Measurements from ENCODE around the gene PHOSPHO1. TPM values are rescaled to one million over a fixed set of nuclear protein-coding genes. Genes with fewer than 3 reads are reported as not detected.
"Not testable (repeated sequence)": the region's sequence is repeated elsewhere in the genome, so short reads cannot be mapped to it uniquely, and the experiment has no call there.

Gene PHOSPHO1
- total RNA-seq, 1 donor from 2014 or later: 0.52 TPM

GRCh38 chr17:49183801-49184200 is 46.8 kb downstream of the PHOSPHO1 start:
- peaks cover 16% of the 10 kb centered on the region for H3K27me3 ChIP-seq (ENCODE audit: low read depth)
- DNase-seq: no peak
- H3K4me3 ChIP-seq: no peak overlapping the region
- H3K36me3 ChIP-seq: no peaks in the 10 kb centered on the region
- peaks cover 14% of the 10 kb centered on the region for H3K9me3 ChIP-seq (replicated peaks)
- no peaks in the 10 kb centered on the region for H3K4me1 ChIP-seq
- intact Hi-C loops (cut with micrococcal nuclease): loop anchor here (5.0 kb wide), 1 partner anchor 44 kb away; no protein-coding TSS in a partner anchor
- no peak overlapping the region for H3K27ac ChIP-seq (replicated peaks)
- TF ChIP-seq, protein P1, sequence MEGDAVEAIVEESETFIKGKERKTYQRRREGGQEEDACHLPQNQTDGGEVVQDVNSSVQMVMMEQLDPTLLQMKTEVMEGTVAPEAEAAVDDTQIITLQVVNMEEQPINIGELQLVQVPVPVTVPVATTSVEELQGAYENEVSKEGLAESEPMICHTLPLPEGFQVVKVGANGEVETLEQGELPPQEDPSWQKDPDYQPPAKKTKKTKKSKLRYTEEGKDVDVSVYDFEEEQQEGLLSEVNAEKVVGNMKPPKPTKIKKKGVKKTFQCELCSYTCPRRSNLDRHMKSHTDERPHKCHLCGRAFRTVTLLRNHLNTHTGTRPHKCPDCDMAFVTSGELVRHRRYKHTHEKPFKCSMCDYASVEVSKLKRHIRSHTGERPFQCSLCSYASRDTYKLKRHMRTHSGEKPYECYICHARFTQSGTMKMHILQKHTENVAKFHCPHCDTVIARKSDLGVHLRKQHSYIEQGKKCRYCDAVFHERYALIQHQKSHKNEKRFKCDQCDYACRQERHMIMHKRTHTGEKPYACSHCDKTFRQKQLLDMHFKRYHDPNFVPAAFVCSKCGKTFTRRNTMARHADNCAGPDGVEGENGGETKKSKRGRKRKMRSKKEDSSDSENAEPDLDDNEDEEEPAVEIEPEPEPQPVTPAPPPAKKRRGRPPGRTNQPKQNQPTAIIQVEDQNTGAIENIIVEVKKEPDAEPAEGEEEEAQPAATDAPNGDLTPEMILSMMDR (IDR thresholded peaks at IDR 0.05; ENCODE audit: borderline replicate concordance): no peak

DNA sequence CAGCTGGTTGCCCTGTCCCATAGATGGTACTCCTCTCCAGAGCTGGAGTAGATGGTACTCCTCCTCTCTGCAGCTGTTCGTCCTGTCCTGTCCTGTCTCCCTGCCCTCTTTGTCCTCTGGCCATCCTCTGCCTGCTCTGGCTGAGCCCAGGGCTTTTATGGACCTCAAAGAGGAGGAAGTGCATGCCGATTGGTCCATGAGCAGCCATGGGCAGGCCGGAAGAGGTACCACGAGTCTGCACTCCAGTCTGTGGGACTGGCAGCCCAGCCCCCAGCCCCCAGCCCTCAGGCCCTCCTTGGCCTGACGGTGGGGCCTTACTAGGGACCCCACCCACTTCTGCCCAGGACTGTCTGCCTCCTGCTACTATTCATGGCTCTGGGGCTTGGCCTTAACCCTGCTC is 47.2 kb downstream of the PHOSPHO1 start:
- DNase-seq: no peak
- Histone ChIP-seq H3K36me3 (no peaks in the 10 kb centered on the region), H3K27me3 (ENCODE audit: low read depth) (peaks cover 16% of the 10 kb centered on the region), H3K4me1 (no peaks in the 10 kb centered on the region), H3K27ac (replicated peaks) (no peak overlapping the region), H3K4me3 (no peak overlapping the region), H3K9me3 (replicated peaks) (peaks cover 14% of the 10 kb centered on the region)
- intact Hi-C loops (cut with micrococcal nuclease): loop anchor here (5.0 kb wide), 1 partner anchor 44 kb away; no protein-coding TSS in a partner anchor
- TF ChIP-seq, protein P1 (IDR thresholded peaks at IDR 0.05; ENCODE audit: borderline replicate concordance): no peak

- no peak for DNase-seq
- intact Hi-C loops (cut with micrococcal nuclease): loop anchor here (5.0 kb wide), 1 partner anchor 46 kb away; no protein-coding TSS in a partner anchor
- H3K4me1 ChIP-seq: no peaks in the 10 kb centered on the region
These were observed 49.5 kb downstream of the PHOSPHO1 start for GRCh38 chr17:49180998-49181635.

DNA sequence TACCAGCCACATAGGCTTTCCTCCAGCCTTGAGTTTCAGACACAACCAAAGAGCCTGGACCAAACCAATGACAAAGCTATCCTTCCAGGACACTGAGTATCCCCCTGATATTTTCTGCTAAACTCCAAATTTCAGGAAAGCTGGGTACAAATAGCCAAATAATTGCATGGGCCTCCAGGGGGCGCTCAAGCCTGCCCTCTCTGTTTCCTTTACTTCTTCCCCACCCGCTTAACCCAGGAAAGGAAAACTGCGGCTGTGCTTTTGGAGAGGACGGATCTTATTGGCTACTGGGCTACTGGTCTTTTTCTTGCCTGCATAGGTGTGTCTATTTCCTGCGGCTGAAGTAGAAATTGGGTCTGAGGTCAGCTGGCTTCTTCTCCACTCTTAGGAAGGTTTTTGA is 50.3 kb downstream of the PHOSPHO1 start:
- DNase-seq: peak; percentile 67
- TF ChIP-seq, protein P1 (IDR thresholded peaks at IDR 0.05; ENCODE audit: borderline replicate concordance): peak; percentile 77
- intact Hi-C loops (cut with micrococcal nuclease): loop anchor here (5.0 kb wide), 1 partner anchor 47 kb away; no protein-coding TSS in a partner anchor
- peaks cover 32% of the 10 kb centered on the region for H3K9me3 ChIP-seq (replicated peaks)
- H3K27me3 ChIP-seq (ENCODE audit: low read depth): peaks cover 16% of the 10 kb centered on the region
- H3K36me3 ChIP-seq: no peaks in the 10 kb centered on the region
- H3K27ac ChIP-seq (replicated peaks): no peak overlapping the region
- H3K4me1 ChIP-seq: no peaks in the 10 kb centered on the region
- H3K4me3 ChIP-seq: no peak overlapping the region

More at GRCh38 chr17:49180998-49181635, 49.5 kb downstream of the PHOSPHO1 start:
- peaks cover 16% of the 10 kb centered on the region for H3K27me3 ChIP-seq (ENCODE audit: low read depth)
- TF ChIP-seq, protein P1 (IDR thresholded peaks at IDR 0.05; ENCODE audit: borderline replicate concordance): no peak
- H3K9me3 ChIP-seq (replicated peaks): peaks cover 31% of the 10 kb centered on the region
- no peak overlapping the region for H3K27ac ChIP-seq (replicated peaks)
- no peaks in the 10 kb centered on the region for H3K36me3 ChIP-seq
- H3K4me3 ChIP-seq: no peak overlapping the region

GRCh38 chr17:49175978-49176377 is 54.6 kb downstream of the PHOSPHO1 start:
- intact Hi-C loops (cut with micrococcal nuclease): loop anchor here (5.0 kb wide), 1 partner anchor 116 kb away; no protein-coding TSS in a partner anchor
- not testable (repeated sequence) for H3K4me3 ChIP-seq; H3K36me3 ChIP-seq; H3K4me1 ChIP-seq; H3K27ac ChIP-seq (replicated peaks); DNase-seq
- Histone ChIP-seq H3K27me3 (ENCODE audit: low read depth) (peaks cover 30% of the 10 kb centered on the region), H3K9me3 (replicated peaks) (peaks cover 53% of the 10 kb centered on the region)

Other genes starting within 250 kb of the PHOSPHO1 start
- gene IGF2BP1, start 233.4 kb downstream of the PHOSPHO1 start, total RNA-seq: not detected
- gene B4GALNT2, start 98.0 kb downstream of the PHOSPHO1 start, total RNA-seq: not detected
- gene GNGT2, start 20.2 kb downstream of the PHOSPHO1 start, total RNA-seq: 2.2 TPM
- gene ABI3, start 20.1 kb downstream of the PHOSPHO1 start, total RNA-seq: 4.9 TPM
- 19.2 TPM for gene ZNF652, start 131.5 kb upstream of the PHOSPHO1 start, total RNA-seq
- gene PHB1, start 184.1 kb upstream of the PHOSPHO1 start, total RNA-seq: 217 TPM